Hematopoietic multipotent progenitor cell treated with erythropoietin and hydrocortisone succinate and interleukin-3 and kit ligand, for 17 days (in vitro differentiated cells): ENCODE results near the gene VWA8.
"Not testable (repeated sequence)": the region's sequence is repeated elsewhere in the genome, so short reads cannot be mapped to it uniquely, and the experiment has no call there.

Experiments used
- DNase-seq: peaks from one replicate; pipeline ENCODE4 v3.0.0-alpha.2; 2015; ENCODE audit warnings: low spot score

Gene VWA8

GRCh38 chr13:41587490-41587889, 373.4 kb downstream of the VWA8 start:
- peak; percentile 31 for DNase-seq

- DNase-seq: no peak
Measured at GRCh38 chr13:41586216-41586615, 374.7 kb downstream of the VWA8 start.

- DNase-seq: no peak
Measured at GRCh38 chr13:41582027-41582463, 378.9 kb downstream of the VWA8 start.

- DNase-seq: no peak
Measured at GRCh38 chr13:41580345-41580744, 380.6 kb downstream of the VWA8 start.

- DNase-seq: no peak
Measured at GRCh38 chr13:41579881-41580280, 381.0 kb downstream of the VWA8 start.

- no peak for DNase-seq
Measured at GRCh38 chr13:41579168-41579567, 381.7 kb downstream of the VWA8 start.

GRCh38 chr13:41578371-41578770, 382.5 kb downstream of the VWA8 start:
- no peak for DNase-seq

- DNase-seq: no peak
Measured at GRCh38 chr13:41577436-41577835, 383.5 kb downstream of the VWA8 start.

GRCh38 chr13:41573640-41574039, 387.3 kb downstream of the VWA8 start:
- not testable (repeated sequence) for DNase-seq

- not testable (repeated sequence) for DNase-seq
Measured at GRCh38 chr13:41571817-41572340, 389.0 kb downstream of the VWA8 start.

GRCh38 chr13:41568972-41569351, 391.9 kb downstream of the VWA8 start:
- DNase-seq: no peak

GRCh38 chr13:41568143-41568971, 392.6 kb downstream of the VWA8 start:
- DNase-seq: no peak

GRCh38 chr13:41567363-41567762, 393.5 kb downstream of the VWA8 start:
- no peak for DNase-seq

GRCh38 chr13:41565846-41566245, 395.1 kb downstream of the VWA8 start:
- DNase-seq: no peak

- DNase-seq: no peak
Measured at GRCh38 chr13:41565216-41565615, 395.7 kb downstream of the VWA8 start.

- DNase-seq: no peak
Measured at GRCh38 chr13:41563984-41564365, 396.9 kb downstream of the VWA8 start.

GRCh38 chr13:41563341-41563983, 397.4 kb downstream of the VWA8 start:
- DNase-seq: no peak

GRCh38 chr13:41562541-41563178, 398.2 kb downstream of the VWA8 start:
- DNase-seq: no peak

GRCh38 chr13:41562083-41562482, 398.8 kb downstream of the VWA8 start:
- no peak for DNase-seq

GRCh38 chr13:41561170-41561569, 399.7 kb downstream of the VWA8 start:
- DNase-seq: no peak

GRCh38 chr13:41558781-41559560, 401.9 kb downstream of the VWA8 start:
- no peak for DNase-seq

GRCh38 chr13:41557719-41558118, 403.2 kb downstream of the VWA8 start:
- no peak for DNase-seq
